Neuron (in vitro differentiated cells): Measurements from ENCODE around the gene ADPRHL1.

ENCODE experiments used
- H2AFZ ChIP-seq: one replicate; pipeline ENCODE4 v1.6.1; 2013; ENCODE audit warnings: low read depth, mild to moderate bottlenecking, inconsistent platforms, low read length, moderate library complexity
- H3K27me3 ChIP-seq: one replicate; pipeline ENCODE4 v1.6.1; 2013; ENCODE audit warnings: low read length; ENCODE audit not compliant: insufficient read depth
- H3K36me3 ChIP-seq: one replicate; pipeline ENCODE4 v1.6.1; 2013; ENCODE audit warnings: low read length; ENCODE audit not compliant: insufficient read depth
- H3K4me1 ChIP-seq: one replicate; pipeline ENCODE4 v1.6.1; 2013; ENCODE audit warnings: low read length; ENCODE audit not compliant: insufficient read depth
- H3K4me3 ChIP-seq: 2 replicates; pipeline ENCODE4 v1.5.1; 2013; ENCODE audit warnings: mild to moderate bottlenecking, low read length, moderate library complexity
- H3K9me3 ChIP-seq: one replicate; pipeline ENCODE4 v1.6.1; 2013; ENCODE audit warnings: low read length

The ADPRHL1 gene

GRCh38 chr13:113365583-113365970 is 87.7 kb downstream of the ADPRHL1 start:
- no peak overlapping the region for H3K4me3 ChIP-seq
- peaks cover 2% of the 10 kb centered on the region for H3K4me1 ChIP-seq
- no peak overlapping the region for H2AFZ ChIP-seq
- H3K36me3 ChIP-seq, result no peaks in the 10 kb centered on the region
- no peaks in the 10 kb centered on the region for H3K9me3 ChIP-seq
- no peaks in the 10 kb centered on the region for H3K27me3 ChIP-seq

- peaks cover 2% of the 10 kb centered on the region for H3K4me1 ChIP-seq
- no peaks in the 10 kb centered on the region for H3K27me3 ChIP-seq
- no peaks in the 10 kb centered on the region for H3K9me3 ChIP-seq
- peak overlapping the region; percentile 42 for H3K4me3 ChIP-seq
- no peaks in the 10 kb centered on the region for H3K36me3 ChIP-seq
- H2AFZ ChIP-seq, result no peak overlapping the region
Measured at GRCh38 chr13:113364901-113365582, 88.2 kb downstream of the ADPRHL1 start.

GRCh38 chr13:113364311-113364889 is 88.9 kb downstream of the ADPRHL1 start:
- Histone ChIP-seq H3K4me1 (peaks cover 2% of the 10 kb centered on the region), H3K36me3 (no peaks in the 10 kb centered on the region), H3K27me3 (no peaks in the 10 kb centered on the region), H3K9me3 (no peaks in the 10 kb centered on the region), H3K4me3 (peak overlapping the region; percentile 42), H2AFZ (no peak overlapping the region)

GRCh38 chr13:113361406-113361805 is 91.9 kb downstream of the ADPRHL1 start:
- Histone ChIP-seq H3K4me3 (no peak overlapping the region), H3K36me3 (no peaks in the 10 kb centered on the region), H3K27me3 (no peaks in the 10 kb centered on the region), H3K9me3 (no peaks in the 10 kb centered on the region), H3K4me1 (peaks cover 2% of the 10 kb centered on the region), H2AFZ (no peak overlapping the region)

- Histone ChIP-seq H3K4me3 (no peak overlapping the region), H3K36me3 (no peaks in the 10 kb centered on the region), H3K9me3 (no peaks in the 10 kb centered on the region), H3K4me1 (peaks cover 2% of the 10 kb centered on the region), H2AFZ (no peak overlapping the region), H3K27me3 (no peaks in the 10 kb centered on the region)
Measured at GRCh38 chr13:113360446-113360845, 92.8 kb downstream of the ADPRHL1 start.

GRCh38 chr13:113359571-113359970 is 93.7 kb downstream of the ADPRHL1 start:
- Histone ChIP-seq H2AFZ (no peak overlapping the region), H3K27me3 (no peaks in the 10 kb centered on the region), H3K36me3 (no peaks in the 10 kb centered on the region), H3K9me3 (no peaks in the 10 kb centered on the region), H3K4me1 (no peaks in the 10 kb centered on the region), H3K4me3 (no peak overlapping the region)

GRCh38 chr13:113358653-113359190 is 94.6 kb downstream of the ADPRHL1 start:
- H3K9me3 ChIP-seq, result no peaks in the 10 kb centered on the region
- H3K4me1 ChIP-seq, result no peaks in the 10 kb centered on the region
- no peak overlapping the region for H3K4me3 ChIP-seq
- no peaks in the 10 kb centered on the region for H3K27me3 ChIP-seq
- no peak overlapping the region for H2AFZ ChIP-seq
- no peaks in the 10 kb centered on the region for H3K36me3 ChIP-seq

- no peak overlapping the region for H3K4me3 ChIP-seq
- H3K4me1 ChIP-seq, result no peaks in the 10 kb centered on the region
- H2AFZ ChIP-seq, result no peak overlapping the region
- no peaks in the 10 kb centered on the region for H3K27me3 ChIP-seq
- H3K9me3 ChIP-seq, result no peaks in the 10 kb centered on the region
- no peaks in the 10 kb centered on the region for H3K36me3 ChIP-seq
Measured at GRCh38 chr13:113357529-113357928, 95.8 kb downstream of the ADPRHL1 start.

- no peaks in the 10 kb centered on the region for H3K4me1 ChIP-seq
- no peaks in the 10 kb centered on the region for H3K36me3 ChIP-seq
- H3K27me3 ChIP-seq, result no peaks in the 10 kb centered on the region
- H3K9me3 ChIP-seq, result no peaks in the 10 kb centered on the region
- no peak overlapping the region for H2AFZ ChIP-seq
- H3K4me3 ChIP-seq, result no peak overlapping the region
Measured at GRCh38 chr13:113356596-113356995, 96.7 kb downstream of the ADPRHL1 start.

- H3K4me1 ChIP-seq, result no peaks in the 10 kb centered on the region
- H3K4me3 ChIP-seq, result no peak overlapping the region
- H3K36me3 ChIP-seq, result no peaks in the 10 kb centered on the region
- no peaks in the 10 kb centered on the region for H3K9me3 ChIP-seq
- H2AFZ ChIP-seq, result no peak overlapping the region
- no peaks in the 10 kb centered on the region for H3K27me3 ChIP-seq
Measured at GRCh38 chr13:113355621-113356020, 97.7 kb downstream of the ADPRHL1 start.

GRCh38 chr13:113354831-113355610 is 98.3 kb downstream of the ADPRHL1 start:
- no peak overlapping the region for H2AFZ ChIP-seq
- no peaks in the 10 kb centered on the region for H3K36me3 ChIP-seq
- H3K9me3 ChIP-seq, result no peaks in the 10 kb centered on the region
- no peak overlapping the region for H3K4me3 ChIP-seq
- H3K4me1 ChIP-seq, result no peaks in the 10 kb centered on the region
- H3K27me3 ChIP-seq, result no peaks in the 10 kb centered on the region

GRCh38 chr13:113353254-113353653 is 100.0 kb downstream of the ADPRHL1 start:
- Histone ChIP-seq H3K9me3 (peaks cover 3% of the 10 kb centered on the region), H2AFZ (no peak overlapping the region), H3K27me3 (no peaks in the 10 kb centered on the region), H3K4me3 (no peak overlapping the region), H3K4me1 (no peaks in the 10 kb centered on the region), H3K36me3 (no peaks in the 10 kb centered on the region)

GRCh38 chr13:113351514-113352026 is 101.7 kb downstream of the ADPRHL1 start:
- no peaks in the 10 kb centered on the region for H3K4me1 ChIP-seq
- no peak overlapping the region for H3K4me3 ChIP-seq
- H3K9me3 ChIP-seq, result peaks cover 4% of the 10 kb centered on the region
- no peak overlapping the region for H2AFZ ChIP-seq
- no peaks in the 10 kb centered on the region for H3K27me3 ChIP-seq
- no peaks in the 10 kb centered on the region for H3K36me3 ChIP-seq
